Nucleus accumbens (tissue), 56 donors: ENCODE results near the gene PTX3.
A peak's percentile ranks its signal among the peaks of the same experiment; 100 is the strongest.

Source experiments
- DNase-seq, 56 donors: peaks; one replicate each; lab custom pipeline; 2025; lab: John Stamatoyannopoulos, UW

Gene PTX3

DNA sequence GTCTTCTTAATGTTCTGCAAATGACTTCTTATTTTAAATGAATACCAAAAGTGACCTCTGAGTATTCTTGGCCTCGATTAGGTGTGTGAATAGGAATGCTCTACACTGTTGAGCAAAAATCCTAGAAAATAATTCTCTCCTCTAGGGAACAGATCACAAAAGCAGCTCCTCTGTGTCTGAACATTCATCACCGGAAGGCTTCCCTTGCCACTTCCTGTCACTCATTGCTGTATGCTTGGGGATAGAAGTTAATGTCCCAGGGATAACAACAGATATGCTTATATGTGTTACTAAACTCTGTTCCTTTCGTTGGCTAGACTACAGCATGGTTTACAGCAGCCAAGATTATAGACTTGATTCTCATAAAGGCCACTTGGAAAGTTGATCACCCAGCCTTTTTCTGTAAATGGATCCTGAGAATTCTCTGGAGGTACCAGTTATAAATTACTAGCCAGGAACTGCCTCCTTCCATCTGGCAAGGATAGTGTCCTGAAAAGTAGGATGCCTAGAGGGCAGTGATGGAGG, 16.0 kb upstream of the PTX3 start:
- DNase-seq, result no peak

DNA sequence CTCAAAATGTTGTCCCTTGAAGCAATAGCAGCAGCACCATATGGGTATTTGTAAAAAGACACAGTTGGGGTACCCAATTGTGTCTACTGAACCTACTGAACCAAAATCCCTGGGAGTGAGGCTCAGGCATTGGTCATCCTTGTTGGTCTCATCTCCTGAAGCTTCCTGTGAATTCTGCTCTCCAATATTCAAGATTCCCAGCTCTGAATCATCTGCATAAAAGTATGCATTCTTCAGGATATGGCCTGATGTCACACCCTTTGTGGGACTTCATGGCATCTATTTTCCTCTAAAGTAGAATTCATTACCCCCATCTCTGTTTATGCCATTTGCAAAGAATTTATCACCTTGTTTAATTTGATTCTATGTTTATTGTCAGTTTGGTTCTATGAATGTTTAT, 13.3 kb upstream of the PTX3 start:
- no peak for DNase-seq

DNA sequence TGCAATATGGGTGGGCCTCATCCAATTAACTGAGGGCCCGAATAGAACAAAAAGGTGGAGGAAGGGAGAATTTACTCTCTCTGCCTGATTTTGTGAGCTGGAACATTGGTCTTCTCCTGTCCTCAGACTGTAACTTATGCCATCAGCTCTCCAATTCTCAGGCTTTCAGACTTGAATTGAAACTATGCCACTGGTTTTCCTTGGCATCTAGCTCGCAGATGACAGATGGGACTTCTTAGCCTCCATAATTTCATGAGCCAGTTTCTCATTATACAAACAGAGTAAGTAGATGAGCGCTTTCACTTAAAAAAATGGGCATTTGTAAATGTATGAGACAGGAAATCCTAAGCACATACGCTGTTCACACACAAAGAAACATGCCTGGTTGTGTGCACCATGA, 8.7 kb upstream of the PTX3 start:
- DNase-seq, result no peak

- no peak for DNase-seq
Measured at GRCh38 chr3:157428853-157429252, 7.8 kb upstream of the PTX3 start.

DNA sequence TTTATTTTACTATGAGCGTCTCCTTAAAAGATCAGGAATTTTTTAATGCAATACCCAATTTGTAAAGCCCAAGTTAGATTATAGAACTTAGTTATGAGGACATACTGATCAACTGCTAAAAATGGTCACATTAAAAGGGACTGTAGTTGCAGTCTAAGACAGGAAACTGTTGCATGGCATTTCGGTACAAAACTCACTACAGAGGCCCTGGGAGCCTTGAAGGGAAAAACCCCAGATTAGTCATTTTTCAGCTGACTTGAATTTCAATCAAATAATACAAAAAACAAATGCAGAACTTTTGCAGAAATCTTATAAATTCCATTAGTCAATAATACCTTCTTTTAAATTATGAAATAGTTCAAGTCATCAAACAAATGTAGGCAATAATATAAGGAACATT, 6.9 kb upstream of the PTX3 start:
- no peak for DNase-seq

DNA sequence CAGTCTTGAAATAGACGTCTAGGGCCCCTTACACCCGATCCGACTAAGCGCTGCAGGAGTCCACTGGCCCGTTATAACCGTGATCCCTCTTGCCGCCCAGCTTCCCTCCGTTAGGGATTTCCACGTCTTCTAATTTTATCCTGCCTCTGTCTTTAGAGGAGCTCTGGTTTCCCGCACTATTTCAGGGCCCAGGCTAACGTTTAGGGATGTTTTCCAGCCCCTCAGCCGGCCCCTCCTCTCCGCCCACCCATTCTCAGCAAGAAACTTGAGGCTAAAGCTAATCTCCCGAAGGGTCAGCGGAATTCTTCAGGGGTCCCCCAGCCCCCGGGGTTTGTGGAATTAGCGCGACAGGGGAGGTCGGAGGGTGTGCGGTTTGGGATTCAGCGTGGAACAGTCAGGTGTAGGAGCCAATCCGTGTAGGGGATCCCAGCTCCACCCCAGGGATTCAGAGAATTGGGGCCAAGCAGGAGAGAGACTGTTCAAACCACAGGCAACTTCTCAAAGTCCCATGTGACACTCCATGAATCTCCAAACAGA, 1.6 kb downstream of the PTX3 start:
- peak in 2 of 56 donors; percentile 2 to 14 for DNase-seq

GRCh38 chr3:157441102-157441624, 4.5 kb downstream of the PTX3 start:
- no peak for DNase-seq

DNA sequence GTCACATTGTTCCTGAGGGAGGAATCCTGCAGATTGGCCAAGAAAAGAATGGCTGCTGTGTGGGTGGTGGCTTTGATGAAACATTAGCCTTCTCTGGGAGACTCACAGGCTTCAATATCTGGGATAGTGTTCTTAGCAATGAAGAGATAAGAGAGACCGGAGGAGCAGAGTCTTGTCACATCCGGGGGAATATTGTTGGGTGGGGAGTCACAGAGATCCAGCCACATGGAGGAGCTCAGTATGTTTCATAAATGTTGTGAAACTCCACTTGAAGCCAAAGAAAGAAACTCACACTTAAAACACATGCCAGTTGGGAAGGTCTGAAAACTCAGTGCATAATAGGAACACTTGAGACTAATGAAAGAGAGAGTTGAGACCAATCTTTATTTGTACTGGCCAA, 6.1 kb downstream of the PTX3 start:
- DNase-seq, result no peak

- DNase-seq, result no peak
Measured at GRCh38 chr3:157443905-157444796, 7.5 kb downstream of the PTX3 start.

DNA sequence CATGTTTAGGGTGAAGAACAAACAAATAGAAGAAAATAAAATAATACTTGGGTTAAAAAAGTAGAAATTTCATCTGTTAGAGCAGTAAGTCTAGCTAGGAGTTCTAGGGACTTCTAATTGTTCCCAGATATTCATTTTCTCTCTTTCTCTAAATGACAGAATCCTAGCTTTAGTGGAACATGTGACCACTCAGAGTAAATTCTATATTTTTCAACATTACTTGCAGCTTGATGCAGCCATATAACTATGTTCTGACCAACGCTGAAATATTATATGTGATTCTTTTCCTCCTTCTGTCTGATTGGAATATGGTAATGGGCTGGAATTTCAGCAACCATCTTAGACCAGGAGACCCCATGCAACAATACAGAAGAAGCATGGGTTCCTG, 8.1 kb downstream of the PTX3 start:
- no peak for DNase-seq

GRCh38 chr3:157445857-157446256, 9.2 kb downstream of the PTX3 start:
- DNase-seq, result no peak

- DNase-seq, result no peak
Measured at GRCh38 chr3:157447026-157447694, 10.5 kb downstream of the PTX3 start.

DNA sequence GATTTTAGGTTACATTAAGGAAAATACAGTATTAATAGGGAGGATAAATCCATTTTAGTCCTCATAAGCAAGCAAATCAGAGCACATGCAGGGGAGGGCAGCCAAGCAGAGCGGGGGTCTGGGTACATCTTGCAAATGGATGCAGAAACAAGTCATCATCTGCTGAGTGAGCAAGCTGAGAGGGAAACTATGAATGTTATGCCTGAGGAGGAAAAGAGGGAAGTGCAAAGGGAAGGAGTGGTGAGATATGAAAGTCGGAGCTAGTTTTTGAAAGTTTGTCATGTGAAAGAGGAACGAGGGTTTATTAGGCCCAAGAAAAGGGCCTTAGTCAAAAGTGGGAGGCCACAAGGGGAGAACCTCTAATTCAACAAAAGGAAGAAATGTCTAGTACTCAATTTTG, 15.4 kb downstream of the PTX3 start:
- DNase-seq, result no peak

DNA sequence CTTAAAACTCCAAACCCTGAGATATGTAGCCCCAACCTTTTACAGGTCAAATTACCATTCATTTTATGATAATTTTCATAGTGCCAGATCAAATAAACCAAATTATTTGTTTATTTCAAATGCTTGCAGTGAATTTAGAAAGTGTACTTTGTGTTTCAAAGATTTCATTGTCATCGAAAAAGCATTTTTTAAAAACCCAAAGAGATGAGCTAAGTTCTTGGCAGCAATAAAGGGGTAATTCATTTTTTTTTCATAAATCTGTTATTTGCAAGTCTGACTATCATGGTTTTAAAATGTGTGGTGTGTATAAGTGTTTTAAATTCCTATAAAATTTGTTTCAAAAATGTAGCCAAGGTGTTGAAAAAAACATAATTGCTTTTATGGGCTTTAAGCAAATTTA, 17.2 kb downstream of the PTX3 start:
- DNase-seq, result no peak

DNA sequence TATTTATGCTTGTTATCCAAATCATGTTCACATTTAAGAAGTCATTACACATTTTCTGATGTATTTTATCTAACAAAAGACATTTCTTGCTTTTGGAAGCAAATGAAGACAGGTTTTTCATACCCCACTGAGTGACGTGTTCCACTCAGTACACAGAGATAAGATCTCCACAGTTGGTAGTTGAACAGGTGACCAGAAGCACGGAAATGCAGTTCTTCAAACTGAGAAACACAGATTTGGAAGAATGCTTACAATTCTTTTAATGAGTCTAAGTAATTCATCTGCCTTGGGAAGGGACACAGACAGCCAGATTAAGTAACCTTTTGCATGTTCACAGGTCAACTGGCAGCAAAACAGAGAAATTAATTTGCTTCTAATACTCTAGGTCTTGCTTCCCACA, 23.1 kb downstream of the PTX3 start:
- no peak for DNase-seq

DNA sequence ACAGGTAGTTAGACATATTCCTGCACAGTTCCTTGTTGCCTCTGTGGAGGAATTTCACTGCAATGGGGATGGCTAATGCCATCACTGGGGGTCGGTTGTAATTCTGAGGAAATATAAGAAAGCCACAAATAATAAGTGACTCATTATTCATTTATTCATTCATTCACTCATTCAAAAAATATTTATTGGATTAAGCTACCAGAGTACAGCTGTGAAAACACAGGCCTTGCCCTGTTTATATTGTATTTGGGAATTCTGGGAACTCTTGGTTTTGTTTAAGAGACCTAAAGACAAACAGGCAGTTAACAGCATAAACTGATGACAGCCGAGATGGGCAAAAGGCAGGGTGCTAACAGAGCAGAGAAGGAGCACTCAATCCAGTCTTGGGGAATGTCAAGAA, 23.6 kb downstream of the PTX3 start:
- DNase-seq, result no peak

DNA sequence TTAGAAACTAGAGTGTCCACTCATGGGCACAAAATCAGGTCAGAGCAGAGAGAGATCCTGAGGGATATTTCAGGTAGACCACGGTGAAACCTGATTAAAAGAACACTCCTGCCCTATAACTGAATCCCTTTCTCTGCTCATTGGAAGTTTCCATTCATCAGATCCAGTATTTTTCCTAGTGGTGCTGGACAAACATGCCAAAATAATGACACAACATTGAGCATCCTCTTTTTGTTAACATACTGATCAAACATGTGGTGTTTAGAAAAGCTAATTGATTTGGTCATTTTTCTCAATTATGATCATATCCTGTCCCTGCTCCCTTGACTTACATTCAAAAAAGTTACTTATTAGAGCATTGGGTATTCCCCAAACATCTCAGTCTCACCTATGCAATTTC, 27.2 kb downstream of the PTX3 start:
- DNase-seq, result no peak

GRCh38 chr3:157464321-157464720, 27.7 kb downstream of the PTX3 start:
- no peak for DNase-seq

DNA sequence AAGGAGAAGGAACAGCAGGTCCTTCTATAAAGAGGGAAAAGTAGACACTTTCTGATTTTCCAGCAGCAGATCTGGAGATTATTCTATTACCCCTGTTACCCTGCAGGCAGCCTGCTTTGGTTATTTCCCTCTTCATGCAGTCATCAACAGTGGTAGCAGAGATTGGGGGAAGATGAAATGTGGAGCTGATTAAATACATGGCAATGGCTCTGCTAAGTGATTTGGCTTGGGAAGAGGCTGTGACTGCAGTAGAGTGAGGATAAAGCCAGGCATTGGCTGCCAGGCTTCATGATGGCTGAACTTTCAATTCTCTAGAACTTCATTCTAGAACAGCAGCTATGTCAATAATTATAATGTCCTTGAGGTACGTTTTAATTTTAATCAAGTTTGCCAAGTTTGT, 29.1 kb downstream of the PTX3 start:
- no peak for DNase-seq

DNA sequence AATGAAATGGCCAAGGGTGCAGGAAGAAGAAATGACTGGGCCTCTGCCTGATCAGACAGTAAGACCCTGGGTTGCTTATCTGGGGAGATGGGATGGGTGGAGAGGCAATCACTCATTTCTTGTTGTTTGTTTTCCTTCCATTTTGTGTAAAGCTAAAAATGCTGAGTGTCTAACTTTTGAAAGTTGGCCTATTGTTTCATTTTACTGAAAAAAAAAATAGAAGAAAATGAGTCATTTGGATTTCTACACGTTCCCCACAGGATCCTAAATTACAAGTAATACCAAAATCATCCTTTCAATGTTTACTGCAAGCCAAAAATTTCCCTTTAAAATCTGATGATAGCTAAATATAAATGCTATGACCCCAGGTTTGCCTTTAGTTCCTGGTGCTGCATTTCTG, 30.6 kb downstream of the PTX3 start:
- no peak for DNase-seq

- no peak for DNase-seq
Measured at GRCh38 chr3:157469561-157470294, 33.1 kb downstream of the PTX3 start.
